Tongue (tissue), 2 donors: ENCODE results near the gene NPAS4. TPM values are rescaled to one million over a fixed set of nuclear protein-coding genes. Genes with fewer than 3 reads are reported as not detected.
"Not testable (repeated sequence)": the region's sequence is repeated elsewhere in the genome, so short reads cannot be mapped to it uniquely, and the experiment has no call there.

Experiments
- DNase-seq: peaks from one replicate; pipeline ENCODE4 v3.0.0-alpha.2; 2015
- total RNA-seq: library from RNA; depleted of rRNA; stranded (reverse); fragments of >200 nt; gene quantifications from one replicate; pipeline ENCODE4 v1.2.3, GENCODE V29; 2014

NPAS4 gene
- total RNA-seq, 1 donor from 2014 or later = 1.4 TPM

DNA sequence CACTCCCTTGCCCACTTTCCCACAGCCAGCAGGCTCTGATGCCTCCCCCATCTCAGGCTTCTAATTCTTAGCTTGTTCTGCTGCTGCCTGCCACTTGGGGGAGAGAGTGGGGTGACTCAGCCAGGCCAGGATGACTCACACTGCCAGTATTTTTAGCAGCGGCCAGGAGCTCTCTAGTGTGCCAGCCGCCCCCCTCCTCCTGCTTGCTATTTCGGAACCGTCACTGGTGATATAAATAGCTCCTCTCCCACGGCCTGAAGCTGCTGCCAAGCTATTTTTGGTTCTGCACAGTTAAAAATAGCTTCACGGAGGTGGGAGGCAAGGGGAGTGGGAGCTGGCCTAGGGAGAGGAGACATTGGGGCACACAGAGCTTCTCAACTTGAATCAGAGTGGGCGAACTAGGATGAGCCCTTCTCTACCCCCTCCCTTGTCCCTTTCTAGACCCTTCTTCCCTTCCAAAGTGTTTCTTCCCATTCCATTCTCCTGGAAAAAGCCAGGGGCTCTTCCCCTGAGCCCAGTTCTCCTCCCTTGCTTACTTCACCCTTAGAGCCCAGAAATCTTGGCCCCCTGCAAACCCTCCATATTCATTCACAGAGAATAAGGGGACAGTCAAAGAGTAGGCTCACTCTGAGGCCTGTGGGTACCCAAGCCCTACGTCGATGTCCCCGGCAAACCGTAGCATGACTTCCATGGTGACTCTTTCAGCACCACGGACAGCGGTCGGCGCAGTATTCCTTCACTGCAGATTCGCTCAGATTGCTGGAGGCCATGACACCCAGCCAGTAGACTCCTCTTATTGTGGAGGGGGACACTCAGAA, 2.5 kb upstream of the NPAS4 start:
- peak; percentile 88 for DNase-seq

DNA sequence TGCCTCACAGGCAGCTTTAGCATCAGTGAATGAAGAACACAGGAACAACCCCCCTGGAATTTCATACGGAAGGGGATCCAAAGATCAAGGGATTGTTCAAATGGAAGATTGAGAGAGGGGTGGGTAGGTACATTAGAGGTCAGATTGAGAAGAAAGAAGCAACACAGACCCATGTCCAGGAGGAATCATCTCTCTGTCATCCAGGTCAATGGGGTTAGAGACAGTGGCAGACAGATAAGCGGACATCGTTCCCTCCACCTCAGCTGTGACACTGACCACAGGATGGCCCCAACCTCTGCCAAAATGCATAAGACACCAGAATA, 1.9 kb upstream of the NPAS4 start:
- DNase-seq = no peak

GRCh38 chr11:66419825-66420224, 1.0 kb upstream of the NPAS4 start:
- DNase-seq = no peak

- peak; percentile 97 for DNase-seq
Observed at GRCh38 chr11:66421492-66422205, 814 bp downstream of the NPAS4 start.

DNA sequence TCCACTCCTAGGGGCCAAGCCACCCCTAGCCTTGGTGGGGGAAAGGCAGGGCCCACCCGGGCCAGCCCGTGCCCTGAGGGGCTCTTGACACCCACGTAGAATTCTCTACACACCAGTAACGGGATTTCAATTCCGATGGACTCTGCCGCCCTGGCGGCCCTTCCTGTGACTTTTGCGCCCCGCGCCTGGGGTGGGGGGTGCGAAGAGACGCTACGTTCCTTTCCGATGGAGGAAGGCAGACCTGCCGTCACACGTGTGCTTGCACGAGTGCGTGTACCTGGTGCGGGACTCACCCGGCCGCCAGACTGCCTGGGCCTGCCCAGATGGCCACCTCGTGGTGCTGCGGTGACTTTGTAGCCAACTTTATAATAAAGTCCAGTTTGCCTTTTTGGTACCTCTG, 5.5 kb downstream of the NPAS4 start:
- no peak for DNase-seq

GRCh38 chr11:66428933-66429332, 8.1 kb downstream of the NPAS4 start:
- DNase-seq = no peak

DNA sequence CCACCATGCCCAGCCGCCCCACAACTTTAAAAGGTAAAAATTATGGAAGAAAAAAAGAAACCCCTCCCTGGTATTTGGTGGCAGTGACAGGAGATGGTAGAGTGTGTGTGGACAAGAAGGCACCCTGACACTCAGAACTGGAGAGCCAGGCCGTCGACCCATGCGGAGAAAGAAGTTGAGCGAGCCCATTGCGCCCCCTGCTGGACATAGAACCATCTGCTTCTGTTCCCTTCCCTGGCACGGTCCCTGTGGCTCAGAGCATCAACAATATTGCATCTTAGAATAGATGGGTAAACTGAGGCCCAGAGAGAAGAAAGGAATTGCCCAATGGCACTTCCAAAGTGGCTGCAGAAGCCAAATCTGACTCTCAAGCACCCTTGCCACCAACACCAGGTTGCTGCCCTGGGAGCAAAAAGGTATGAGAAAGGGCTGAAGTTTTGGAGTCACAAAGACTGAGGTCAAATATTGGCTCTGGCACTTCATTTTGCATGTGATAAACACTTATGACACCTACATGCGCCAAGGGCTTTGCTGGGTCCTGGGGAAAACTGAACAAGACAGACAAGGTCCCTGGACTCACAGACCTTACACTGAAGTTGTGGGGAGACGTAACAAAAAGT, 9.3 kb downstream of the NPAS4 start:
- peak; percentile 79 for DNase-seq

DNA sequence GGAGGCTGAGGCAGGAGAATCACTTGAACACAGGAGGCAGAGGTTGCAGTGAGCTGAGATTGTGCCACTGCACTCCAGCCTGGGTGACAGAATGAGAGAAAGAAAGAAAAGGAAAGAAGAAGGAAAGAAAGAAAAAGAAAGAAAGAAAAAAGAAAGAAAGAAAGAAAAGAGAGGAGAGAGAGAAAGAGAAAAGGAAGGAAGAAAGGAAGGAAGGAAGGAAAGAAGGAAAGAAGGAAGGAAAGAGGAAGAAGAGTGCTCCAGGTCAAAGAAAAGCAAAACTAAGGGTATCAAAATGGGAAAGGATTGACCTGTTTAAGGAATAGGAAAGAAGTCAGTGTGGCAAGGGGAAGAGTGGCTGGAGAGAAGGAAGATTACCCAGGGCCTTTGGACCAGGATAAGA, 10.5 kb downstream of the NPAS4 start:
- not testable (repeated sequence) for DNase-seq

DNA sequence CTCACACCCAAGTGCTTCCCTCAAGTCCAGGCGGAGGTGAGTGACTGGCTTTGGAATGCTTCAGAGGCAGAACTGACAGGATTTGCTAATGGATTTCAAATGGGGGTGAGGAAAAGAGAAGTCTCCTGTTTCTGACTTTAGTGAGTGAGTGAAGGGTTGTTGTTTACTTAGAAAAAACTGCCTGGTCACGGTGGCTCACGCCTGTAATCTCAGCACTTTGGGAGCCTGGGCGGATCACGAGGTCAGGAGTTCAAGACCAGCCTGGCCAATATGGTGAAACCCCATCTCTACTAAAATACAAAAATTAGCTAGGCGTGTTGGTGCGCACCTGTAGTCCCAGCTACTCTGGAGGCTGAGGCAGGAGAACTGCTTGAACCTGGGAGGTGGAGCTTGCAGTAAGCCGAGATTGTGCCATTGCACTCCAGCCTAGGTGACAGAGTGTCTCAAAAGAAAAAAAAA, 11.1 kb downstream of the NPAS4 start:
- DNase-seq = not testable (repeated sequence)

- DNase-seq = no peak
Observed at GRCh38 chr11:66432597-66432996, 11.8 kb downstream of the NPAS4 start.

DNA sequence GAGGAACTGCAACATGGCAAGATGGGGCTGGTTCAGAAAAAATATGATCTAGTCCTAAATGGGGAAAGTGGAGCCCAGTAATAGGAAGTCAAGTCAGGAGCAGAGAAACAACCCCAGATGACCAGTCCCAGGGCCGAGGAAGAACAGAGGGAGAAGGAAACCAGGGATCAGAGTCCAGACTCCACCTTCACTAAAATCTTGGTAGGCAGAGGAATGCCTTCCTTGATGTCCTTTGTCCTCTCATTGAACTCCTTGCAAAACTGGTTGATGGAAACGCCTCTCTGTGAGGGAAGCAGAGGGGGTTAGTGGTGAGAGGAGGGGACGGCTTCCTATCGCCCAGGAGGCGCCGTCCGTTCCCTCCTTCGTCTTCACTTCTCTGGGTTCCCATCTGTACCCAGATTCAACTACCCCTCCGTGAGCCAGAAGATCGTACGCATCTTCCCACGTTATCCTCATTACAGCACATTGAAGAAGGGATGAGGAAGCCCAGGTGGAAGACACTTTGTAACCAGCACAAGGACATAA, 17.2 kb downstream of the NPAS4 start:
- DNase-seq = no peak

DNA sequence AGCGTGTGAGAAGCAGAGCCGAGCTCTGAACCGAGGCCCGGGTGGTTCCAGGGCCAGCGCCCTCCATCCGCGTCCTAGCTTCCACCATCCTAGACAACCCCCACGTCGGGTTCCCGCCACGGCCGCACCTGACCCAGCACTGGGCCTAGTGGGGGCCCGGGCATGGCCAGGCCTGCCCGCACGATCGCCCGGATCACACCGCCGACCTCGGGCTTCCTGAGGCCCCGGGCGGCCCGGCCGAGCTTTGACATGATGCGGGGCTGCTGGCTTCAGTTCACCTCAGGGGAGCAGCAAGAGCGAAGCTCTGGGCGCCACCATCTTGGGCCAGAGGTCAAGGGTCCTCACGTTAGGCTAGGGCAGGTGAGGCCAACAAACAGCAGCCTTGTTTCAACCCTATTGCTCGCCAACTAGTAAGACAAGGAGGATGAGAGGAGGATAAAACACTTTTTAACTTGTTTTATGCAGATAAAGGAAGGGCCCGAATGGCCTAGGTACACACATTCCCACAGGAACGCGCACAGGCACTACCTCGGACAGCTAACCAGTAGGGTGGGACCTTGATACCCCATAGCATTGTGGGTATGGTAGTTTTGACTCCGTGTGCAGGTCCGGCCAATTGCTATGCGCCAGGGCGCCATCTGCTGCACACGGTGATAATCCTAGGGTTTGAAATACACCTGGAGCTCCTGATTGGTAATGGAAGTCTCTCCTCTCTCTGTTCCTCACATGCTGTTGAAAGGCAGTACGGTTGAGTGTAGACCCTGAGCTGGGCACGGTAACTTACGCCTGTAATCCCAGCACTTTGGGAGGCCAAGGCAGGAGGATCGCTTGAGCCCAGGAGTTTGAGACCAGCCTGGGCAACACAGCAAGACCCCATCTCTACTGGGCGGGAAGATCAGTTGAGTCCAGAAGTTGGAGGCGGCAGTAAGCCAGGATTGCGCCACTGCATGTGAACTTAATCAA, 17.9 kb downstream of the NPAS4 start, which contains the start of gene MRPL11:
MRPL11 (minus strand) TSS at position 345 of the 963 bp plus-strand sequence; CDS start at position 251, 94 bp downstream.
- DNase-seq = peak; percentile 97

GRCh38 chr11:66440101-66440939, 19.5 kb downstream of the NPAS4 start:
- DNase-seq = not testable (repeated sequence)

DNA sequence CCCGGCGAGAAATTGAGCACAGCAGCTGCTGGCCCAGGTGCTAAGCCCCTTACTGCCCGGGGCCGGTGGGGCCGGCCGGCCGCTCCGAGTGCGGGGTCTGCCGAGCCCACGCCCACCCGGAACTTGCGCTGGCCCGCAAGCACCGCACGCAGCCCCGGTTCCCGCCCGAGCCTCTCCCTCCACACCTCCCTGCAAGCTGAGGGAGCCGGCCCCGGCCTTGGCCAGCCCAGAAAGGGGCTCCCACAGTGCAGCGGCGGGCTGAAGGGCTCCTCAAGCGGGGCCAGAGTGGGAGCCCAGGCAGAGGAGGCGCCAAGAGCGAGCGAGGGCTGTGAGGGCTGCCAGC, 20.1 kb downstream of the NPAS4 start:
- not testable (repeated sequence) for DNase-seq

- DNase-seq = no peak
Observed at GRCh38 chr11:66443602-66444001, 22.8 kb downstream of the NPAS4 start.

DNA sequence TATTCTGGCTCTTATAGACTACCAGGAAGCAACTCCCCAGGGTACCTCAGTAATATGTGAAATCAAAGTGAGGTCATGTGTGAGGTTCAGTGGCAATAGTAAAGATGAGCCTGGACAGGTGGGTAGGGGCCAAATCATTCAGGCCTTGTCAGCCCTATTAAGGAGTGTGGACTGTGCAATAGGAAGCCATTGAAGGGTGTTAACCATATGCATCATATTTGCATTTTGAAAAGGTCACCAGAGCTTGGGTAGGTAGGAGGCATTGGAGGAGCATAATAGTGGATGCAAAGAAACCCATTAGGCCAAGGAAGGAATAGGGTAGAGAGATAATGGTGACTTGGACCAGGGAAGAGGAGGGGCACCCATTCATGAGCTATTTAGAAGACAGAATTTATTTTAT, 26.2 kb downstream of the NPAS4 start:
- DNase-seq = no peak

GRCh38 chr11:66448523-66448922, 27.7 kb downstream of the NPAS4 start:
- no peak for DNase-seq

GRCh38 chr11:66450560-66450959, 29.7 kb downstream of the NPAS4 start:
- DNase-seq = no peak

- DNase-seq = no peak
Observed at GRCh38 chr11:66451663-66452062, 30.8 kb downstream of the NPAS4 start.

DNA sequence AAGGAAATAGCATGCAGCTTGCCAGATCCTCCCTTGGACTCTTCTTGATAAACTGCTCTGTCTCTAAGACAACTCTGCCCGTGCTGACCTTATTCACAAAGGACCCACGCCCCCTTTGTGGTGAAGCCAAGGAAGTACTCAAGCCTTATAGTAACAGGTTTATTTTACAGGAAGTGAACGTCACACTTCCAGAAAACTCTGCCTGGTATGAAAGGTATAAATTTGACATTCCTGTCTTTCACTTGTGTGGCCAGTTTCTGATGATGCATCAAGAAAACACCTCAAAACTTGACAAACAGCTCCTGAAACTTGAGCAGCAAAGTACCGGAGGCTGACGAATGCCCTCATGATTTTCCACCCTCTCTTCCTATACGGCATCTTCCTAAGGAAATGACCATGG, 33.4 kb downstream of the NPAS4 start:
- no peak for DNase-seq

- no peak for DNase-seq
Observed at GRCh38 chr11:66454828-66455227, 34.0 kb downstream of the NPAS4 start.
